ENCODE measurements around the gene MACROD1.

GRCh38 chr11:64206457-64207255, 40.7 kb upstream of the MACROD1 start, which contains the start of gene FERMT3:
- no peak for TF ChIP-seq CTCF (IDR thresholded peaks at IDR 0.05; ENCODE audit: low read depth, low read length)
- TF ChIP-seq POLR2A (IDR thresholded peaks at IDR 0.05; ENCODE audit: extremely low read depth, insufficient read length) = peak; percentile 61
